ENCODE data around the gene SLC29A1. TPM values are rescaled to one million over a fixed set of nuclear protein-coding genes. Genes with fewer than 3 reads are reported as not detected.

The SLC29A1 gene
- total RNA-seq, 1 experiment from 2014 or later, result 7.0 TPM

GRCh38 chr6:44265722-44266233 is 42.4 kb downstream of the SLC29A1 start:
- POLR2A ChIA-PET, result interaction anchor here (1.3 to 4.2 kb wide), 2 partner anchors 9 to 74 kb away, joined by 3 to 17 read pairs; no protein-coding TSS in a partner anchor
- CTCF ChIA-PET, result interaction anchor here (1.2 to 5.8 kb wide), 5 partner anchors 9 to 171 kb away, joined by 4 to 214 read pairs (median 8); partner anchors contain the start of gene SLC35B2
- H3K9me3 Mint-ChIP-seq (ENCODE audit: unreplicated experiment), result no peaks in the 10 kb centered on the region

GRCh38 chr6:44266347-44266746 is 43.0 kb downstream of the SLC29A1 start:
- no peak for DNase-seq (ENCODE audit: unreplicated experiment)
- Mint-ChIP-seq H3K9me3 (ENCODE audit: unreplicated experiment) (no peaks in the 10 kb centered on the region), H3K4me1 (ENCODE audit: insufficient read depth, unreplicated experiment) (peaks cover 23% of the 10 kb centered on the region), H3K27ac (ENCODE audit: low read depth, unreplicated experiment) (no peak overlapping the region), H3K27me3 (ENCODE audit: insufficient read depth, unreplicated experiment) (peaks cover 14% of the 10 kb centered on the region), H3K4me3 (ENCODE audit: unreplicated experiment) (peak overlapping the region; percentile 91), H3K36me3 (ENCODE audit: insufficient read depth, unreplicated experiment) (no peaks in the 10 kb centered on the region)
- intact Hi-C loops (cut with micrococcal nuclease), result loop anchor here (5.0 kb wide), 1 partner anchor 191 kb away; no protein-coding TSS in a partner anchor
- POLR2A ChIA-PET, result interaction anchor here (0.6 to 4.2 kb wide), 2 partner anchors 73 to 1510 kb away, joined by 6 to 17 read pairs; no protein-coding TSS in a partner anchor
- BruUV-seq (replicated peaks), result no TSS peak
- CTCF ChIA-PET, result interaction anchor here (0.6 to 5.8 kb wide), 13 partner anchors 9 to 504 kb away, joined by 3 to 214 read pairs (median 4); partner anchors contain the start of gene SLC35B2
- TF ChIP-seq CTCF (IDR thresholded peaks at IDR 0.05; ENCODE audit: unreplicated experiment), result no peak

More at GRCh38 chr6:44265722-44266233, 42.4 kb downstream of the SLC29A1 start:
- Mint-ChIP-seq H3K27ac (ENCODE audit: low read depth, unreplicated experiment) (no peak overlapping the region), H3K36me3 (ENCODE audit: insufficient read depth, unreplicated experiment) (no peaks in the 10 kb centered on the region), H3K4me1 (ENCODE audit: insufficient read depth, unreplicated experiment) (peaks cover 23% of the 10 kb centered on the region), H3K27me3 (ENCODE audit: insufficient read depth, unreplicated experiment) (peaks cover 14% of the 10 kb centered on the region), H3K4me3 (ENCODE audit: unreplicated experiment) (peak overlapping the region; percentile 91)
- intact Hi-C loops (cut with micrococcal nuclease), result loop anchor here (2.0 to 5.0 kb wide), 2 partner anchors 47 to 192 kb away; partner anchors contain the start of gene AARS2
- no peak for TF ChIP-seq CTCF (IDR thresholded peaks at IDR 0.05; ENCODE audit: unreplicated experiment)
- no peak for DNase-seq (ENCODE audit: unreplicated experiment)
- BruUV-seq (replicated peaks), result no TSS peak

- intact Hi-C loops (cut with micrococcal nuclease), result loop anchor here (5.0 kb wide), 1 partner anchor 190 kb away; no protein-coding TSS in a partner anchor
- Mint-ChIP-seq H3K9me3 (ENCODE audit: unreplicated experiment) (no peaks in the 10 kb centered on the region), H3K27ac (ENCODE audit: low read depth, unreplicated experiment) (no peak overlapping the region), H3K36me3 (ENCODE audit: insufficient read depth, unreplicated experiment) (no peaks in the 10 kb centered on the region), H3K4me1 (ENCODE audit: insufficient read depth, unreplicated experiment) (peaks cover 23% of the 10 kb centered on the region), H3K27me3 (ENCODE audit: insufficient read depth, unreplicated experiment) (peaks cover 16% of the 10 kb centered on the region), H3K4me3 (ENCODE audit: unreplicated experiment) (no peak overlapping the region)
- TF ChIP-seq CTCF (IDR thresholded peaks at IDR 0.05; ENCODE audit: unreplicated experiment), result no peak
- ChIA-PET POLR2A (interaction anchor here (0.7 to 4.2 kb wide), 5 partner anchors 14 to 192 kb away, joined by 3 to 17 read pairs (median 7); partner anchors contain the start of gene AARS2), CTCF (interaction anchor here (0.6 to 5.8 kb wide), 22 partner anchors 10 to 633 kb away, joined by 3 to 214 read pairs (median 6); partner anchors contain the start of genes AARS2 and SLC35B2)
- no peak for DNase-seq (ENCODE audit: unreplicated experiment)
- BruUV-seq (replicated peaks), result no TSS peak
These were observed 43.9 kb downstream of the SLC29A1 start for GRCh38 chr6:44267252-44267651.

GRCh38 chr6:44268095-44268628 is 44.8 kb downstream of the SLC29A1 start:
- DNase-seq (ENCODE audit: unreplicated experiment), result peak; percentile 66
- CTCF ChIA-PET, result interaction anchor here (0.6 to 5.8 kb wide), 32 partner anchors 10 to 1624 kb away, joined by 3 to 214 read pairs (median 4); partner anchors contain the start of gene AARS2
- Mint-ChIP-seq H3K36me3 (ENCODE audit: insufficient read depth, unreplicated experiment) (no peaks in the 10 kb centered on the region), H3K9me3 (ENCODE audit: unreplicated experiment) (no peaks in the 10 kb centered on the region), H3K27ac (ENCODE audit: low read depth, unreplicated experiment) (no peak overlapping the region), H3K4me3 (ENCODE audit: unreplicated experiment) (no peak overlapping the region), H3K4me1 (ENCODE audit: insufficient read depth, unreplicated experiment) (peaks cover 17% of the 10 kb centered on the region), H3K27me3 (ENCODE audit: insufficient read depth, unreplicated experiment) (peaks cover 25% of the 10 kb centered on the region)
- POLR2A ChIA-PET, result interaction anchor here (0.6 to 4.2 kb wide), 5 partner anchors 15 to 164 kb away, joined by 3 to 17 read pairs (median 7); partner anchors contain the start of gene AARS2
- TF ChIP-seq CTCF (IDR thresholded peaks at IDR 0.05; ENCODE audit: unreplicated experiment), result peak; percentile 98
- intact Hi-C loops (cut with micrococcal nuclease), result loop anchor here (1.0 to 5.0 kb wide), 3 partner anchors 37 to 189 kb away; no protein-coding TSS in a partner anchor
- BruUV-seq (replicated peaks), result no TSS peak
